Peyer's patch (tissue), 4 donors: ENCODE results near the gene CIB4.

Experiments
- CTCF ChIP-seq, 6 experiments: fragments of 450-650 bp in 4 of 6; fragments of 200-600 bp in 2 of 6; sonication (generic) in 1 of 6; IDR thresholded peaks; one replicate each; pipeline ENCODE4 v1.5.1; 2017 to 2019; ENCODE audit warnings: antibody characterized with exemption in 6 of 6, mild to moderate bottlenecking in 3 of 6, moderate library complexity in 1 of 6
- POLR2A ChIP-seq, 2 donors: fragments of 450-650 bp; IDR thresholded peaks; one replicate each; pipeline ENCODE4 v1.5.1; 2017; ENCODE audit warnings: antibody characterized with exemption in 2 of 2, mild to moderate bottlenecking in 2 of 2, moderate library complexity in 2 of 2

GRCh38 chr2:26621469-26622199 lies 19.5 kb downstream of the CIB4 start:
- TF ChIP-seq CTCF (IDR thresholded peaks at IDR 0.05) = no peak
- TF ChIP-seq POLR2A (IDR thresholded peaks at IDR 0.05) = no peak
